Spleen (tissue), 7 donors: ENCODE data around the gene MEGF8.

Source experiments
- POLR2A ChIP-seq, 3 donors: fragments of 450-650 bp; IDR thresholded peaks; one replicate each; pipeline ENCODE4 v1.5.1; 2017; ENCODE audit warnings: antibody characterized with exemption in 3 of 3, mild to moderate bottlenecking in 1 of 3
- POLR2AphosphoS5 ChIP-seq, 3 donors: sonication (generic); formaldehyde crosslinking; IDR thresholded peaks; one replicate each; pipeline ENCODE4 v1.5.1; 2017; ENCODE audit warnings: antibody characterized with exemption in 3 of 3
- TF ChIP-seq, protein P1 (sequence below), 11 experiments: fragments of 200-600 bp in 7 of 11; fragments of 450-650 bp in 4 of 11; sonication (generic) in 4 of 11; IDR thresholded peaks in 8 of 11; conservative IDR thresholded peaks in 3 of 11; 1 replicate in 7 of 11; 2 replicates in 4 of 11; pipeline versions ENCODE4 v1.4.0 to v1.8.0; 2016 to 2021; ENCODE audit warnings: antibody characterized with exemption in 11 of 11, inconsistent platforms in 4 of 11, mild to moderate bottlenecking in 1 of 11
- donor health status: DM: no; HTN: no; CAD: no; lungs with moderate emphysema.
- donor health status: DM: no; HTN: no; CAD: no.
- donor health status: DM: no; HTN: no; CAD: no.

DNA sequence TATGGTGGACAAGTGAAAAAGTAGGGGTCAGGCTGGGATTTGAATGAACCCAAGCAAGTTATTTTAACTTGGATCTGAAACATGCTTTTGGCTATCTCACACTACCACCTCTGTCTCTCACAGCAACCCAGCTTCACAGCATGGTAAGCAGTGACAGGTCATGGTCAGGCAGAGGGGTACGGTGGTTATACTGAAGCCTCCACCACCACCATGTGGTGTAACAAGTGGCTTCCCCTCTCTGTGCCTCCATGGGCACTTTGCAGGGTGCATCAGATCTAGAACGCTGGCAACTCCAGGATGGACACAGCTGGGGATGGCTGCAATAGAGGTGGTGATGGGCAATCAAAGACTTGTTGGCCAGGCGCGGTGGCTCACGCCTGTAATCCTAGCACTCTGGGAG, 13.1 kb upstream of the MEGF8 start:
- no peak for TF ChIP-seq POLR2AphosphoS5 (IDR thresholded peaks at IDR 0.05)
- TF ChIP-seq, protein P1, sequence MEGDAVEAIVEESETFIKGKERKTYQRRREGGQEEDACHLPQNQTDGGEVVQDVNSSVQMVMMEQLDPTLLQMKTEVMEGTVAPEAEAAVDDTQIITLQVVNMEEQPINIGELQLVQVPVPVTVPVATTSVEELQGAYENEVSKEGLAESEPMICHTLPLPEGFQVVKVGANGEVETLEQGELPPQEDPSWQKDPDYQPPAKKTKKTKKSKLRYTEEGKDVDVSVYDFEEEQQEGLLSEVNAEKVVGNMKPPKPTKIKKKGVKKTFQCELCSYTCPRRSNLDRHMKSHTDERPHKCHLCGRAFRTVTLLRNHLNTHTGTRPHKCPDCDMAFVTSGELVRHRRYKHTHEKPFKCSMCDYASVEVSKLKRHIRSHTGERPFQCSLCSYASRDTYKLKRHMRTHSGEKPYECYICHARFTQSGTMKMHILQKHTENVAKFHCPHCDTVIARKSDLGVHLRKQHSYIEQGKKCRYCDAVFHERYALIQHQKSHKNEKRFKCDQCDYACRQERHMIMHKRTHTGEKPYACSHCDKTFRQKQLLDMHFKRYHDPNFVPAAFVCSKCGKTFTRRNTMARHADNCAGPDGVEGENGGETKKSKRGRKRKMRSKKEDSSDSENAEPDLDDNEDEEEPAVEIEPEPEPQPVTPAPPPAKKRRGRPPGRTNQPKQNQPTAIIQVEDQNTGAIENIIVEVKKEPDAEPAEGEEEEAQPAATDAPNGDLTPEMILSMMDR (IDR thresholded peaks at IDR 0.05 in 8 of 11, conservative IDR thresholded peaks at IDR 0.05 in 3 of 11): no peak
- no peak for TF ChIP-seq POLR2A (IDR thresholded peaks at IDR 0.05)
